Stimulated activated CD8-positive, alpha-beta memory T cell treated with anti-CD3 and anti-CD28 coated beads, Interleukin-15, amount 100 ng/mL, for 48 hours (primary cell): ENCODE measurements around the gene RNGTT.
"Not testable (repeated sequence)": the region's sequence is repeated elsewhere in the genome, so short reads cannot be mapped to it uniquely, and the experiment has no call there.

Experiments used
- DNase-seq, 2 donors: peaks; one replicate each; pipeline ENCODE4 v3.0.0-alpha.2; 2020; ENCODE audit warnings: low read depth in 2 of 2

RNGTT gene

GRCh38 chr6:88864359-88865054 is 98.9 kb downstream of the RNGTT start:
- no peak for DNase-seq

- no peak for DNase-seq
Observed at GRCh38 chr6:88860310-88860709, 103.1 kb downstream of the RNGTT start.

GRCh38 chr6:88858455-88858854 is 105.0 kb downstream of the RNGTT start:
- no peak for DNase-seq

- DNase-seq = no peak
Observed at GRCh38 chr6:88856566-88856965, 106.9 kb downstream of the RNGTT start.

GRCh38 chr6:88855541-88856147 is 107.8 kb downstream of the RNGTT start:
- no peak for DNase-seq

- DNase-seq = no peak
Observed at GRCh38 chr6:88852775-88853174, 110.6 kb downstream of the RNGTT start.

- DNase-seq = no peak
Observed at GRCh38 chr6:88852000-88852399, 111.4 kb downstream of the RNGTT start.

GRCh38 chr6:88848870-88849269 is 114.5 kb downstream of the RNGTT start:
- DNase-seq = no peak

GRCh38 chr6:88843040-88843439 is 120.4 kb downstream of the RNGTT start:
- DNase-seq = no peak

GRCh38 chr6:88842320-88842719 is 121.1 kb downstream of the RNGTT start:
- no peak for DNase-seq

GRCh38 chr6:88840796-88841539 is 122.5 kb downstream of the RNGTT start:
- DNase-seq = no peak

GRCh38 chr6:88840289-88840688 is 123.1 kb downstream of the RNGTT start:
- no peak for DNase-seq

- no peak for DNase-seq
Observed at GRCh38 chr6:88839280-88839679, 124.1 kb downstream of the RNGTT start.

- no peak for DNase-seq
Observed at GRCh38 chr6:88835210-88835609, 128.2 kb downstream of the RNGTT start.

- not testable (repeated sequence) for DNase-seq
Observed at GRCh38 chr6:88833071-88833470, 130.3 kb downstream of the RNGTT start.

GRCh38 chr6:88827599-88827998 is 135.8 kb downstream of the RNGTT start:
- not testable (repeated sequence) for DNase-seq

GRCh38 chr6:88825856-88826255 is 137.6 kb downstream of the RNGTT start:
- DNase-seq = no peak

- DNase-seq = no peak
Observed at GRCh38 chr6:88823998-88824397, 139.4 kb downstream of the RNGTT start.

- no peak for DNase-seq
Observed at GRCh38 chr6:88815491-88815890, 147.9 kb downstream of the RNGTT start.

- no peak for DNase-seq
Observed at GRCh38 chr6:88814909-88815308, 148.5 kb downstream of the RNGTT start.

GRCh38 chr6:88813045-88813444 is 150.4 kb downstream of the RNGTT start:
- no peak for DNase-seq

GRCh38 chr6:88810701-88811100 is 152.7 kb downstream of the RNGTT start:
- no peak for DNase-seq

- no peak for DNase-seq
Observed at GRCh38 chr6:88810089-88810488, 153.3 kb downstream of the RNGTT start.
